Heart left ventricle (tissue), 16 donors: ENCODE measurements around the gene ZNF668. TPM values are rescaled to one million over a fixed set of nuclear protein-coding genes. Genes with fewer than 3 reads are reported as not detected.

Experiments
- ATAC-seq, 4 donors: fragments of 200-7000 bp; cut with Tn5 transposase; one replicate each; pipeline ENCODE4 v1.9.1; 2020 to 2022; ENCODE audit warnings: moderate library complexity in 4 of 4, mild to moderate bottlenecking in 3 of 4, moderate number of reproducible peaks in 1 of 4
- DNase-seq, 5 donors: peaks; one replicate each; pipeline ENCODE4 v3.0.0-alpha.2; 2020
- H3K27ac ChIP-seq, 12 donors: fragments of 200-600 bp; sonication (generic) in 4 of 12; one replicate each; pipeline versions ENCODE4 v1.5.0 to v1.8.0; 2016 to 2022; ENCODE audit warnings: mild to moderate bottlenecking in 2 of 12
- H3K27me3 ChIP-seq, 9 donors: fragments of 200-600 bp; sonication (generic) in 2 of 9; one replicate each; pipeline versions ENCODE4 v1.5.1 to v1.8.0; 2016 to 2022; ENCODE audit warnings: mild to moderate bottlenecking in 3 of 9
- H3K36me3 ChIP-seq, 9 donors: fragments of 200-600 bp; sonication (generic) in 2 of 9; one replicate each; pipeline versions ENCODE4 v1.5.0 to v1.8.0; 2018 to 2022; ENCODE audit warnings: mild to moderate bottlenecking in 2 of 9
- H3K4me1 ChIP-seq, 12 donors: fragments of 200-600 bp; sonication (generic) in 4 of 12; one replicate each; pipeline versions ENCODE4 v1.5.0 to v1.8.0; 2016 to 2022; ENCODE audit warnings: mild to moderate bottlenecking in 3 of 12
- H3K4me3 ChIP-seq, 12 donors: fragments of 200-600 bp; sonication (generic) in 4 of 12; one replicate each; pipeline versions ENCODE4 v1.5.0 to v1.8.0; 2017 to 2022; ENCODE audit warnings: mild to moderate bottlenecking in 9 of 12, moderate library complexity in 4 of 12
- H3K9me3 ChIP-seq, 12 donors: fragments of 200-600 bp; sonication (generic) in 4 of 12; one replicate each; pipeline versions ENCODE4 v1.5.0 to v1.8.0; 2016 to 2022; ENCODE audit warnings: mild to moderate bottlenecking in 1 of 12
- POLR2A ChIP-seq, 2 donors: fragments of 450-650 bp; IDR thresholded peaks; one replicate each; pipeline ENCODE4 v1.6.1; 2017; ENCODE audit warnings: antibody characterized with exemption in 2 of 2, mild to moderate bottlenecking in 2 of 2, moderate library complexity in 2 of 2
- WGBS, 4 donors: extraction: QIAGEN DNeasy Blood & Tissue Kit in 2 of 4; methylation state at CpG; one replicate each; pipeline versions ENCODE4 v1.1.5 to v1.1.7; 2013 to 2018; 5-methylcytosine and 5-hydroxymethylcytosine counted together
- intact Hi-C, 10 donors: fragments of 100-400 bp; cut with DNase I; formaldehyde crosslinking; loops; one replicate each; pipeline versions ENCODE4 v1.11.1 to v1.14.2; 2022
- polyA plus RNA-seq, 2 donors: library from polyadenylated mRNA; stranded (reverse); fragments of 200-250 nt; gene quantifications; one replicate each; pipeline ENCODE4 v1.2.3, GENCODE V29; 2013
- total RNA-seq, 9 donors: library from RNA; depleted of rRNA in 2 of 9; stranded (reverse); fragments of >200 nt in 2 of 9; fragmentation: NEBNext Ultra II Directional in 3 of 9; extraction: Animal tissue kit (Norgen Biotek cat#: 25700) in 3 of 9; gene quantifications; one replicate each; pipeline versions ENCODE4 v1.1.0 to v1.2.4, GENCODE V29; 2016 to 2023
- TF ChIP-seq, protein P1 (sequence below), 12 donors: fragments of 200-600 bp; sonication (generic) in 4 of 12; IDR thresholded peaks; one replicate each; pipeline versions ENCODE4 v1.5.0 to v1.8.0; 2018 to 2022; ENCODE audit warnings: antibody characterized with exemption in 12 of 12, mild to moderate bottlenecking in 5 of 12
- donor health status: ischemic (EF 13 %, LVEDD 7.1; RV severe dilation, severe dysfunction).
- donor health status: healthy with polysubstance abuse.
- donor health status: DM: no; HTN: yes; CAD: no.
- donor health status: DM: no; HTN: no; CAD: no.
- donor health status: ischemic (EF 25% LVEDD 6.9; RV normal size, moderate dysfunction).
- donor health status: ischemic (EF 25% LVEDD 5.7; RV mildly dilated, moderate dysfunction).
- donor health status: healthy.
- donor health status: DM: yes; HTN: yes; CAD: no.
- donor health status: ischemic (EF 35%, LVEDD 5.7; RV mildly dilated, moderate dysfunction).
- donor health status: nonischemic (EF 11% LVEDD 7.7; RV severe dilation, severe dysfunction).
- donor health status: DM: yes; HTN: yes; CAD: no.
- donor health status: PGD.
- donor health status: ischemic (EF 29% LVEDD 5.4; RV normal size, mild dysfunction).
- donor health status: nonischemic (EF 23%, LVEDD 6.1; RV moderate dilation, normal function).

The ZNF668 gene
- total and polyA plus RNA-seq, 11 donors, result 3.5 to 11.4 (median 6.6) TPM

DNA sequence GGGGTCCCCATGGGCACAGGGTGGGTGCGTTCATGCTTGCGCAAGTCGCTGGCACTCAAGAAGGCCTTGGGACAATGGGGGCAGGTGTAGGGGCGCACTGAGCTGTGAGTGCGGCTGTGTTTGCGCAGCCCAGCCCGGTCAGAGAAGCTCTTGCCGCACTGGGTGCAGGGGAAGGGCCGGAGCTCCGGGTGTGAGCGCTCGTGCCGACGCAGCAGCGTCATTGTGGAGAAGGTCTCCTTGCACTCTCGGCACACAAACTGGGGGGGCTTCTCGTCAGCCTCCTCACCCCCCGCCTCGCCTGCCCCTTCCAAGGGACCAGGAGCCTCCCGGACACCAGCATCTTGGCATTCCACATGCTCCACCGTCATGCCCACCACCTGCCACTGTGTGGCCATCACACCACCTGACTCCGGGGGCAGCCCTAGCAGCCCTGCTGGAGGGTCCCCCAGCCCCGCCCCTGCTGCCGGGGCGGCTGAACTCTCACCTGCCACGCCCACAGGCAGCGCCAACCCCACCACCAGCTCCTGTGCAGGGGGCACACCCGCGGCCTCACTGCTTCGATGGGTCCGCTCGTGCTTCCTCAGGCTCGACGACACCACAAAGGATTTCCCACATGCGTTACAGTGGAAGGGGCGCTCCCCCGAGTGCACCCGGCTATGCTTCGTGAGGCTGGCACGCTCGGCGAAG lies 12.8 kb downstream of the ZNF668 start:
- intact Hi-C loops, result loop anchor here in 1 of 10 donors (10.0 kb wide), 1 partner anchor 66 kb away; no protein-coding TSS in a partner anchor
- Histone ChIP-seq H3K4me3 (no peak overlapping the region), H3K9me3 (no peaks in the 10 kb centered on the region), H3K27ac (no peak overlapping the region), H3K27me3 (no peaks in the 10 kb centered on the region), H3K4me1 (peaks cover 0 to 34% (median 12%) of the 10 kb centered on the region in 12 donors), H3K36me3 (peaks cover 0 to 50% (median 34%) of the 10 kb centered on the region in 9 donors)
- WGBS, 4 donors, result 93 to 96% (median 96%) methylated on average over 24 to 42 of the region's 42 CpGs
- DNase-seq (no peak), ATAC-seq (no peak)
- TF ChIP-seq, protein P1, sequence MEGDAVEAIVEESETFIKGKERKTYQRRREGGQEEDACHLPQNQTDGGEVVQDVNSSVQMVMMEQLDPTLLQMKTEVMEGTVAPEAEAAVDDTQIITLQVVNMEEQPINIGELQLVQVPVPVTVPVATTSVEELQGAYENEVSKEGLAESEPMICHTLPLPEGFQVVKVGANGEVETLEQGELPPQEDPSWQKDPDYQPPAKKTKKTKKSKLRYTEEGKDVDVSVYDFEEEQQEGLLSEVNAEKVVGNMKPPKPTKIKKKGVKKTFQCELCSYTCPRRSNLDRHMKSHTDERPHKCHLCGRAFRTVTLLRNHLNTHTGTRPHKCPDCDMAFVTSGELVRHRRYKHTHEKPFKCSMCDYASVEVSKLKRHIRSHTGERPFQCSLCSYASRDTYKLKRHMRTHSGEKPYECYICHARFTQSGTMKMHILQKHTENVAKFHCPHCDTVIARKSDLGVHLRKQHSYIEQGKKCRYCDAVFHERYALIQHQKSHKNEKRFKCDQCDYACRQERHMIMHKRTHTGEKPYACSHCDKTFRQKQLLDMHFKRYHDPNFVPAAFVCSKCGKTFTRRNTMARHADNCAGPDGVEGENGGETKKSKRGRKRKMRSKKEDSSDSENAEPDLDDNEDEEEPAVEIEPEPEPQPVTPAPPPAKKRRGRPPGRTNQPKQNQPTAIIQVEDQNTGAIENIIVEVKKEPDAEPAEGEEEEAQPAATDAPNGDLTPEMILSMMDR (IDR thresholded peaks at IDR 0.05), result no peak
- no peak for TF ChIP-seq POLR2A (IDR thresholded peaks at IDR 0.05)

DNA sequence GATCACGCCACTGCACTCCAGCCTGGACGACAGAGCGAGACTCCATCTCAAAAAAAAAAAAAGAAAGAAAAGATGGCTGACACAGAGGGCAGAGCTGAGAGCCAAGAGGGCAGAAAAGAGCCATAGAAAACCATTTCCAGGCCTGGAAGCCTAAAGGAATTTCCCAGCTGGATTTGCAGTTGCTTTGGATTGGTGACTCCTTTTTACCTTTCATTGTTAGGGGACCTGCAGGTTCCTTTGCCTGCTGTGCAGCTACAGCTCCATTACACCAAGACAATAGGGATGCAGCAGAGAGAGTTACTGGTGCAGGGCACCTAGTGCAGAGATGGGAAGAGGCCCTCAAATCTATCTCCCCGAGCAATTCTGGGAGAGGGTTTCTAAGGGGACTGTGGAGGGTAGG lies 18.4 kb downstream of the ZNF668 start:
- no peak for ATAC-seq
- no peaks in the 10 kb centered on the region for H3K9me3 ChIP-seq
- TF ChIP-seq, protein P1 (IDR thresholded peaks at IDR 0.05), result no peak
- no peak for TF ChIP-seq POLR2A (IDR thresholded peaks at IDR 0.05)
- H3K27ac ChIP-seq, result no peak overlapping the region
- H3K36me3 ChIP-seq, result peaks cover 0 to 22% (median 12%) of the 10 kb centered on the region in 9 donors
- no peak overlapping the region for H3K4me3 ChIP-seq
- WGBS, 4 donors, result 82 to 91% (median 86%) methylated on average over 4 of the region's 4 CpGs
- H3K4me1 ChIP-seq, result peaks cover 0 to 6% (median 0%) of the 10 kb centered on the region in 12 donors
- intact Hi-C loops, result no loop called here
- no peak for DNase-seq
- H3K27me3 ChIP-seq, result no peaks in the 10 kb centered on the region

- intact Hi-C loops, result no loop called here
- Histone ChIP-seq H3K36me3 (no peaks in the 10 kb centered on the region), H3K9me3 (no peaks in the 10 kb centered on the region), H3K4me1 (peaks cover 0 to 9% (median 0%) of the 10 kb centered on the region in 12 donors), H3K27ac (peak overlapping the region in 1 of 12 donors; percentile 32), H3K4me3 (no peak overlapping the region), H3K27me3 (no peaks in the 10 kb centered on the region)
- TF ChIP-seq, protein P1 (IDR thresholded peaks at IDR 0.05), result no peak
- no peak for TF ChIP-seq POLR2A (IDR thresholded peaks at IDR 0.05)
- WGBS, 4 donors, result 59 to 73% (median 67%) methylated on average over 2 of the region's 2 CpGs
- ATAC-seq (peak in 2 of 4 donors; percentile 75 to 77), DNase-seq (no peak)
Measured at GRCh38 chr16:31052114-31052513, 21.9 kb downstream of the ZNF668 start.

- no peaks in the 10 kb centered on the region for H3K27me3 ChIP-seq
- H3K27ac ChIP-seq, result no peak overlapping the region
- TF ChIP-seq POLR2A (IDR thresholded peaks at IDR 0.05), result no peak
- TF ChIP-seq, protein P1 (IDR thresholded peaks at IDR 0.05), result no peak
- H3K36me3 ChIP-seq, result no peaks in the 10 kb centered on the region
- 82 to 98% (median 89%) methylated on average over 10 of the region's 10 CpGs for WGBS, 4 donors
- no peak overlapping the region for H3K4me3 ChIP-seq
- intact Hi-C loops, result no loop called here
- H3K9me3 ChIP-seq, result no peaks in the 10 kb centered on the region
- DNase-seq (no peak), ATAC-seq (no peak)
- peaks cover 0 to 9% (median 0%) of the 10 kb centered on the region in 12 donors for H3K4me1 ChIP-seq
Measured at GRCh38 chr16:31050280-31051030, 23.6 kb downstream of the ZNF668 start.
